SH-SY5Y (cell line): Measurements from ENCODE around the gene ZFHX3.

Experiments used
- GATA2 ChIP-seq: IDR thresholded peaks from 2 replicates; pipeline ENCODE4 v1.6.1; 2011; ENCODE audit warnings: mild to moderate bottlenecking, low read depth, low read length
- GATA3 ChIP-seq: IDR thresholded peaks from 2 replicates; pipeline ENCODE4 v1.6.1; 2011; ENCODE audit warnings: low read depth, mild to moderate bottlenecking, low read length, moderate library complexity

- TF ChIP-seq GATA3: no peak
- no peak for TF ChIP-seq GATA2
Observed at GRCh38 chr16:73006026-73006425, 41.9 kb downstream of the ZFHX3 start.
